H1 (cell line): Measurements from ENCODE around the gene S100A12. TPM values are rescaled to one million over a fixed set of nuclear protein-coding genes. Genes with fewer than 3 reads are reported as not detected.
A peak's percentile ranks its signal among the peaks of the same experiment; 100 is the strongest.

ENCODE experiments used
- CTCF ChIA-PET: fragments of 300-600 bp; sonication (Branson Sonifier 250); formaldehyde crosslinking; loops from one replicate; lab custom pipeline; 2021; ENCODE audit not compliant: partially characterized antibody; lab: Charles Lee
- POLR2A ChIA-PET: fragments of 300-600 bp; sonication (Branson Sonifier 250); formaldehyde crosslinking; loops from one replicate; lab custom pipeline; 2021; ENCODE audit warnings: inconsistent platforms; ENCODE audit not compliant: partially characterized antibody; lab: Charles Lee
- DNase-seq, 2 experiments: peaks; one replicate each; pipeline versions ENCODE4 v3.0.0 to v3.0.0-alpha.2; 2010 to 2022; ENCODE audit warnings: low spot score in 2 of 2, low read depth in 1 of 2, mixed read lengths in 1 of 2
- FAIRE-seq: peaks from 2 replicates; lab custom pipeline; 2011; peaks lifted over from hg19 to GRCh38; lab: Jason Lieb, UNC
- H2AFZ ChIP-seq: 2 replicates; pipeline ENCODE4 v1.8.1; 2012; ENCODE audit warnings: low read length, inconsistent platforms
- H2AK5ac ChIP-seq: 2 replicates; pipeline ENCODE4 v1.6.1; 2013; ENCODE audit warnings: low read depth, low read length
- H2BK120ac ChIP-seq: replicated peaks from 2 replicates; pipeline ENCODE3; 2013; ENCODE audit warnings: low read depth, low read length, inconsistent platforms
- H2BK12ac ChIP-seq: 2 replicates; pipeline ENCODE4 v1.6.1; 2013; ENCODE audit warnings: low read depth, low read length
- H2BK15ac ChIP-seq: 2 replicates; pipeline ENCODE4 v1.6.1; 2013; ENCODE audit warnings: low read length
- H2BK20ac ChIP-seq: 2 replicates; pipeline ENCODE4 v1.6.1; 2013; ENCODE audit warnings: low read length
- H2BK5ac ChIP-seq: 2 replicates; pipeline ENCODE4 v1.6.1; 2013; ENCODE audit warnings: low read depth, low read length
- H3K14ac ChIP-seq: 2 replicates; pipeline ENCODE4 v1.6.1; 2013; ENCODE audit warnings: inconsistent platforms; ENCODE audit not compliant: insufficient read length
- H3K18ac ChIP-seq: 2 replicates; pipeline ENCODE4 v1.6.1; 2013; ENCODE audit warnings: low read length; ENCODE audit errors: extremely low read depth
- H3K23ac ChIP-seq: 2 replicates; pipeline ENCODE4 v1.6.1; 2013; ENCODE audit warnings: inconsistent platforms; ENCODE audit not compliant: insufficient read length
- H3K23me2 ChIP-seq: 2 replicates; pipeline ENCODE4 v1.6.1; 2013; ENCODE audit warnings: low read depth, low read length
- H3K27ac ChIP-seq: 2 replicates; pipeline ENCODE4 v1.6.1; 2011; ENCODE audit warnings: low read depth, low read length, inconsistent platforms
- H3K27me3 ChIP-seq, 4 experiments: replicated peaks in 1 of 4; 1 replicate in 1 of 4; 2 replicates in 3 of 4; pipeline versions ENCODE4 v1.6.1 to v1.8.1; 2011 to 2013; ENCODE audit warnings: low read length in 3 of 4, mild to moderate bottlenecking in 3 of 4, inconsistent platforms in 2 of 4, mixed read lengths in 2 of 4, moderate library complexity in 1 of 4; ENCODE audit not compliant: control insufficient read depth in 3 of 4, insufficient read depth in 3 of 4; ENCODE audit errors: extremely low read depth in 1 of 4
- H3K36me3 ChIP-seq, 4 experiments: 2 replicates each; pipeline versions ENCODE4 v1.6.1 to v1.8.1; 2011 to 2013; ENCODE audit warnings: mild to moderate bottlenecking in 4 of 4, low read length in 3 of 4, moderate library complexity in 2 of 4, control low read depth in 1 of 4, inconsistent platforms in 1 of 4; ENCODE audit not compliant: insufficient read depth in 4 of 4, control insufficient read depth in 2 of 4
- H3K4ac ChIP-seq: replicated peaks from 2 replicates; pipeline ENCODE3; 2013; ENCODE audit warnings: low read length, low read depth, mixed read lengths, inconsistent platforms; ENCODE audit not compliant: insufficient read length
- H3K4me1 ChIP-seq, 4 experiments: replicated peaks in 1 of 4; 1 replicate in 1 of 4; 2 replicates in 3 of 4; pipeline versions ENCODE4 v1.6.1 to v1.8.1; 2011 to 2013; ENCODE audit warnings: low read length in 3 of 4, inconsistent platforms in 2 of 4, mixed read lengths in 1 of 4; ENCODE audit not compliant: insufficient read depth in 4 of 4, control insufficient read depth in 3 of 4
- H3K4me2 ChIP-seq, 2 experiments: 2 replicates each; pipeline versions ENCODE4 v1.6.1 to v1.8.1; 2011 to 2013; ENCODE audit warnings: low read depth in 2 of 2, low read length in 2 of 2, control low read depth in 1 of 2, inconsistent platforms in 1 of 2, mild to moderate bottlenecking in 1 of 2; ENCODE audit not compliant: insufficient read depth in 1 of 2
- H3K4me3 ChIP-seq, 4 experiments: fragments of 200-600, 300-600 bp in 1 of 4; sonication (generic), shearing (Covaris generic), sonication (Bioruptor Twin) in 1 of 4; 2 replicates each; pipeline versions ENCODE4 v1.5.1 to v1.8.1; 2011 to 2016; ENCODE audit warnings: low read length in 4 of 4, low read depth in 3 of 4, control low read depth in 2 of 4, inconsistent platforms in 2 of 4, mild to moderate bottlenecking in 2 of 4, mixed read lengths in 1 of 4, moderate library complexity in 1 of 4; ENCODE audit not compliant: insufficient read depth in 2 of 4; ENCODE audit errors: extremely low read depth in 1 of 4
- H3K56ac ChIP-seq: replicated peaks from 2 replicates; pipeline ENCODE3; 2013; ENCODE audit warnings: low read depth, mild to moderate bottlenecking, mixed read lengths, low read length, inconsistent platforms; ENCODE audit not compliant: insufficient read length
- H3K79me1 ChIP-seq: 2 replicates; pipeline ENCODE4 v1.6.1; 2013; ENCODE audit warnings: low read depth, low read length, control low read depth
- H3K79me2 ChIP-seq, 2 experiments: 2 replicates each; pipeline versions ENCODE4 v1.6.1 to v1.8.1; 2012 to 2013; ENCODE audit warnings: low read length in 2 of 2, mild to moderate bottlenecking in 2 of 2, inconsistent platforms in 1 of 2; ENCODE audit not compliant: insufficient read depth in 2 of 2, control insufficient read depth in 1 of 2
- H3K9ac ChIP-seq, 4 experiments: replicated peaks in 1 of 4; 1 replicate in 1 of 4; 2 replicates in 3 of 4; pipeline versions ENCODE4 v1.6.1 to v1.8.1; 2011 to 2013; ENCODE audit warnings: low read depth in 3 of 4, low read length in 3 of 4, control low read depth in 2 of 4, mild to moderate bottlenecking in 2 of 4, moderate library complexity in 2 of 4, inconsistent platforms in 1 of 4; ENCODE audit errors: extremely low read depth in 1 of 4
- H3K9me3 ChIP-seq, 2 experiments: 2 replicates each; pipeline versions ENCODE4 v1.6.1 to v1.8.1; 2012 to 2013; ENCODE audit warnings: mild to moderate bottlenecking in 2 of 2, moderate library complexity in 2 of 2, control low read depth in 1 of 2, inconsistent platforms in 1 of 2, low read depth in 1 of 2, low read length in 1 of 2, mixed read lengths in 1 of 2; ENCODE audit not compliant: insufficient read depth in 2 of 2
- H4K20me1 ChIP-seq, 2 experiments: replicated peaks in 1 of 2; 2 replicates each; pipeline versions ENCODE3 to v1.8.1; 2011 to 2013; ENCODE audit warnings: inconsistent platforms in 2 of 2, low read length in 2 of 2, mild to moderate bottlenecking in 1 of 2; ENCODE audit not compliant: insufficient read depth in 2 of 2, control insufficient read depth in 1 of 2
- H4K5ac ChIP-seq: 2 replicates; pipeline ENCODE4 v1.6.1; 2013; ENCODE audit warnings: low read length, low read depth, mixed read lengths, inconsistent platforms; ENCODE audit not compliant: insufficient read length
- H4K8ac ChIP-seq: 2 replicates; pipeline ENCODE4 v1.8.0; 2013; ENCODE audit warnings: mild to moderate bottlenecking, moderate library complexity, low read length, inconsistent platforms; ENCODE audit not compliant: insufficient read depth; ENCODE audit errors: extremely low read depth
- H4K91ac ChIP-seq: replicated peaks from 2 replicates; pipeline ENCODE3; 2013; ENCODE audit warnings: low read length, mixed read lengths, inconsistent platforms; ENCODE audit not compliant: insufficient read length
- ASH2L ChIP-seq: fragments of 200-600, 300-600 bp; sonication (generic); IDR thresholded peaks from one replicate; pipeline ENCODE4 v1.7.1; 2017; ENCODE audit warnings: low read length
- CEBPB ChIP-seq: IDR thresholded peaks from 2 replicates; pipeline ENCODE4 v1.6.1; 2012; ENCODE audit warnings: low read depth, low read length
- GABPA ChIP-seq: IDR thresholded peaks from 2 replicates; pipeline ENCODE4 v1.6.1; 2011; ENCODE audit warnings: mild to moderate bottlenecking, low read length, moderate library complexity, borderline replicate concordance; ENCODE audit not compliant: insufficient read depth
- MAFK ChIP-seq: IDR thresholded peaks from 2 replicates; pipeline ENCODE4 v1.6.1; 2012; ENCODE audit warnings: low read depth, mild to moderate bottlenecking, improper control_type of control experiment, low read length
- POLR2AphosphoS5 ChIP-seq: IDR thresholded peaks from 2 replicates; pipeline ENCODE4 v1.6.1; 2011; ENCODE audit warnings: low read depth, low read length
- POU5F1 ChIP-seq: IDR thresholded peaks from 2 replicates; pipeline ENCODE4 v1.6.1; 2011; ENCODE audit warnings: low read depth, mild to moderate bottlenecking, low read length, moderate library complexity
- RBBP5 ChIP-seq: IDR thresholded peaks from 2 replicates; pipeline ENCODE4 v1.7.1; 2012; ENCODE audit warnings: low read depth, mild to moderate bottlenecking, inconsistent platforms, low read length, moderate library complexity, borderline replicate concordance
- RXRA ChIP-seq: IDR thresholded peaks from 2 replicates; pipeline ENCODE4 v1.6.1; 2011; ENCODE audit warnings: low read depth, mild to moderate bottlenecking, low read length, moderate library complexity; ENCODE audit not compliant: insufficient read depth
- SIN3A ChIP-seq, 2 experiments: IDR thresholded peaks in 1 of 2; conservative IDR thresholded peaks in 1 of 2; 2 replicates each; pipeline ENCODE4 v1.6.1; 2011 to 2012; ENCODE audit warnings: low read length in 2 of 2, improper control_type of control experiment in 1 of 2, low read depth in 1 of 2, mild to moderate bottlenecking in 1 of 2
- SP1 ChIP-seq: IDR thresholded peaks from 2 replicates; pipeline ENCODE4 v1.6.1; 2011; ENCODE audit warnings: low read depth, low read length
- WGBS, 2 experiments: shearing (Covaris generic) in 1 of 2; methylation state at CpG; one replicate each; pipeline versions ENCODE4 v1.1.6 to v1.1.7; 2013 to 2015; ENCODE audit warnings: low lambda C conversion rate in 2 of 2, mixed read lengths in 2 of 2, inconsistent platforms in 1 of 2, low coverage in 1 of 2, missing lambda C conversion rate in 1 of 2; ENCODE audit not compliant: insufficient replicate concordance in 2 of 2, insufficient coverage in 1 of 2, insufficient read length in 1 of 2; ENCODE audit errors: extremely low coverage in 1 of 2, missing lambda C conversion rate in 1 of 2; 5-methylcytosine and 5-hydroxymethylcytosine counted together
- polyA plus RNA-seq, 7 experiments: library from polyadenylated mRNA; depleted of rRNA in 3 of 7; stranded (reverse) in 5 of 7; unstranded in 2 of 7; fragments of >200 nt in 5 of 7; fragments of 200-250 nt in 2 of 7; gene quantifications; 1 replicate in 5 of 7; 2 replicates in 1 of 7; 4 replicates in 1 of 7; pipeline versions ENCODE4 v1.2.1 to v1.2.3, GENCODE V29; 2011 to 2013; ENCODE audit warnings: missing spikeins in 2 of 7, mixed read lengths in 2 of 7
- total RNA-seq: library from RNA; stranded (reverse); fragmentation: NEBNext Ultra II Directional; extraction: Animal tissue kit (Norgen Biotek cat#: 25700); gene quantifications from 2 replicates; pipeline ENCODE4 v1.2.1, GENCODE V29; 2021

S100A12 gene
- total and polyA plus RNA-seq, 2 of the 8 experiments (the other 6 are each of a cell fraction or from before 2014, with no cell fraction given), result not detected

DNA sequence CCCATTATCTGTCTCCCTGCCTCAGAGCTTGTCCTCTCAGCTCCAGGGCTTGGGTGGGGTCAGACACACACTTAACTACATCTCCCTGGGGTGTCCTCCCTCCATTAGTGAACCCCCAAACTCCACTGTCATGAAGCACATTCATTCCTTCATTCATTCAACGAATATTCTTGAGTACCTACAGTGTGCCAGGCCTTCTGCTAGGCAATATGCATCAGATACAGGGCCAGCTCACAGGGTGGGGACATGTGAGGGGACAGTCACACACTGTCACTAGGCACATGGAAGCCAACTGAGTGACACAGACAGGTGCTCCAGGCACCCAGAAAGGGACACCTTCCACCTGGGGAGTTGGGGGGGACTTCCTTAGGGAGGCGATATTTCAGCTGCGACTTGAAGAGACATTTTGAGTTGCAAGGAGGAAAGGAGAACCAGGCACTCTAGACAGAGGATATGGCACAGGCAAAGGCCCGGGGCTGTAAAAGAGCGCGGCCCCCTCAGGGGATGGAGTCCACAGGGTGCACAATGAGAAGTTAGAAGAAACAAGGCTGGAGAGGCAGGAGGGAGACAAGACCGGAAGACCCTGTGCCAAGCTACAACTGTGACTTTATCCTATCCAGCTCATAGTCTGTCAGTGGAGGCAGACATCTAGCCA is 24.1 kb upstream of the S100A12 start:
- no peak overlapping the region for H3K27ac ChIP-seq
- H3K9ac ChIP-seq, result no peak overlapping the region
- no peaks in the 10 kb centered on the region; a peak in 1 of 7 replicates for H3K4me1 ChIP-seq
- no peak overlapping the region for H2BK5ac ChIP-seq
- no peak overlapping the region for H4K5ac ChIP-seq
- FAIRE-seq (no peak), DNase-seq (peak in 1 of 2 experiments; percentile 35)
- H3K9me3 ChIP-seq, result 0 out of 4 replicates have a peak, but pooled peaks cover 0 to 2% of the 10 kb centered on the region in 2 experiments
- ChIA-PET CTCF (interaction anchor here (0.7 to 6.4 kb wide), 21 partner anchors 8 to 229 kb away, joined by 3 to 63 read pairs (median 4); partner anchors contain the start of genes PGLYRP4, S100A1, S100A7A and S100A8), POLR2A (no interaction called here)
- H2BK12ac ChIP-seq, result 0 out of 2 replicates have a peak overlapping the region, but pooled peaks have one; percentile 33
- no peaks in the 10 kb centered on the region for H3K36me3 ChIP-seq
- peaks cover 0 to 9% (median 7%) of the 10 kb centered on the region in 4 experiments; a peak in 6 of 7 replicates for H3K27me3 ChIP-seq
- H3K79me2 ChIP-seq, result no peaks in the 10 kb centered on the region
- no peaks in the 10 kb centered on the region for H3K23me2 ChIP-seq
- no peak overlapping the region for H2AFZ ChIP-seq
- no peak overlapping the region for H3K4me2 ChIP-seq
- no peak overlapping the region for H2BK15ac ChIP-seq
- H3K14ac ChIP-seq, result no peak overlapping the region
- no peak overlapping the region for H3K56ac ChIP-seq
- H3K4me3 ChIP-seq, result no peak overlapping the region
- H3K79me1 ChIP-seq, result no peaks in the 10 kb centered on the region
- no peak overlapping the region for H2AK5ac ChIP-seq
- H3K4ac ChIP-seq, result no peak overlapping the region
- no peak overlapping the region for H3K23ac ChIP-seq
- H2BK20ac ChIP-seq, result no peak overlapping the region
- WGBS, 2 experiments, result 93% methylated on average over 7 of the region's 7 CpGs; no CpG with 5 or more reads in 1 of the 2 experiments
- no peak overlapping the region for H4K91ac ChIP-seq
- H4K8ac ChIP-seq, result no peak overlapping the region
- H3K18ac ChIP-seq, result no peak overlapping the region
- H4K20me1 ChIP-seq, result no peaks in the 10 kb centered on the region
- H2BK120ac ChIP-seq, result no peak overlapping the region
- TF ChIP-seq GABPA (no peak), CEBPB (no peak), SIN3A (conservative IDR thresholded peaks at IDR 0.05 in 1 of 2, IDR thresholded peaks at IDR 0.05 in 1 of 2; ENCODE audit: low read depth in 1 of 2, low read length in 2 of 2) (no peak), RXRA (no peak), MAFK (no peak), POLR2AphosphoS5 (no peak), RBBP5 (no peak), ASH2L (no peak), POU5F1 (no peak), SP1 (no peak)
